ENCODE measurements around the gene OPN1MW2.
"Not testable (repeated sequence)": the region's sequence is repeated elsewhere in the genome, so short reads cannot be mapped to it uniquely, and the experiment has no call there.

- TF ChIP-seq CTCF (IDR thresholded peaks at IDR 0.05; ENCODE audit: low read depth, low read length, poor library complexity, severe bottlenecking); EZH2phosphoT487 (IDR thresholded peaks at IDR 0.05; ENCODE audit: borderline replicate concordance, low read length): not testable (repeated sequence)
Observed at GRCh38 chrX:154192846-154193245, 26.7 kb upstream of the OPN1MW2 start.

Measured in DOHH2 (cell line).